Activated CD8-positive, alpha-beta memory T cell treated with anti-CD3 and anti-CD28 coated beads for 1 hour (primary cell): Measurements from ENCODE around the gene PCGF3.
"Not testable (repeated sequence)": the region's sequence is repeated elsewhere in the genome, so short reads cannot be mapped to it uniquely, and the experiment has no call there.

Source experiments
- DNase-seq, 2 donors: peaks; one replicate each; pipeline ENCODE4 v3.0.0-alpha.2; 2020; ENCODE audit warnings: low read depth in 1 of 2; ENCODE audit errors: extremely low read depth in 1 of 2

The PCGF3 gene

DNA sequence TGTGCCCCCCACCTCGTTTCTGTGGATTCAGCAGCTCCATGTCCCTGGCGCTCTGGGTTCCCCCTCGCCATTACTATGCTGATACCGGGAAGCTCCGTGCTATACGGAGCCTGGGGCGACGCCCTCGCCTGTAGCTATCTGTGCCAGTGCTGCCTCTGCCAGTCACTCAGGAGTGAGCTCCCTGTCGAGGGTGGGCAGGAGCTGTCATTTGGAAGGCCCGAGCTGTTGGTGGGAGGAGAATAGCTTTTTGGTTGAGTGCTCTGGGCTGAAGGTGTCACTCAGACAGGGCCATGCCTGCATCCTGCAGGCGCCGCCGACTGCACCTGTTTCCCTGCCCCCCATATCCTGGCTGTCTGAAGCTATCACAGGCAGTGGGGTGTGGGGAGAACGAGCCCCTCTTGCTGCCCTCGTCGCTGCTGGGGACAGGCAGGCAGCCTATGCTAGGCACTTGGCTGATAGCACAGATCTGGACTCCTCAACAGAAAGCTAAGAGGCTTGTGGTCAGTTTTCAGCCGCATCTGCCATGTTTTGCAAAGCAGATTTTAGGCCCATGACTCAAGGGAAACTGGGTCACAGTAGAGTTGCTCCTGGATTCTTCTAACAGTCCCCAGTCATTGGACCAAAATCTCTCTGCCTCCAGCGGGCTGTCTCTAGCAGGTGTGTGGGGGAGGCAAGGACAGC lies 88.4 kb downstream of the PCGF3 start:
- DNase-seq: no peak

DNA sequence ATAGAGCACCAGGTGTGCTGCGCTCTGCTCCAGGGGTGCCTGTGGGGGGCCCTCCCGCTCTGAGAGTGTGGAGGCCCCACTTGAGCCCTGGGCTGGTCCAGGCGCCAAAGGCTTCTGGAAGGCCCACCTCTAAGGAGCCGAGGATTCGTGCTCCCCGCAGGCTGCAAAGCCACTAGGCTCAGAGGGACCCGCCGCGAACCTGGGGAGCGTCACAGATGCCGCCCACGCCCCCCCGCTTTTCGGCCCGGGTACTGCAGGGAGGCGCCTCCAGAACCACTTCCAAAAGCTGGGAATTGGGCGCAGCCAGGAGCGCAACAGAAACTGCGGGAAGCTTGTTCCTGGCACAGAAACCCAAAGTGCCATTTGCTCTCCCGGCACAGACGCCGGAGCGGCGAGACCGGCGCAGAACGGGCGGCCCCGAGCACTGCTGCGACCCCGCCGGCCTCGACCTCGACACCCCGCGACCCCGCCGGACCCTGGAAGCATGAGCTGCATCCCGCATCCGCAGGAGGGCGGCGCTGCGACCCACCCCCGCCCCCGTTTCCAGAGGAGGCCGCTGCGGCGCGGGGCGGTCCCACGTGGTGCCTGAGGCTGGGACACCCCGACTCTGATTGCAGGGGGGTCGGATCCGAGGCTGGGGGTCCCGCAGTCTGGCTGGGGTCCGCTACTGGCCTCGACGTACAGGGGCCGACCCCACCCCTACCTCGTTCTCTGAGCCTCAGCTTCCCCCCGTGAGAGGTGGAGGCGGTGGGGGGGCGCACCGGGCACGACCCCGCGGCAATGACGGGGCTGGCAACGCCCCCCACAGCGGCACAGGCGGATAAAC lies 89.5 kb downstream of the PCGF3 start:
- DNase-seq: no peak

DNA sequence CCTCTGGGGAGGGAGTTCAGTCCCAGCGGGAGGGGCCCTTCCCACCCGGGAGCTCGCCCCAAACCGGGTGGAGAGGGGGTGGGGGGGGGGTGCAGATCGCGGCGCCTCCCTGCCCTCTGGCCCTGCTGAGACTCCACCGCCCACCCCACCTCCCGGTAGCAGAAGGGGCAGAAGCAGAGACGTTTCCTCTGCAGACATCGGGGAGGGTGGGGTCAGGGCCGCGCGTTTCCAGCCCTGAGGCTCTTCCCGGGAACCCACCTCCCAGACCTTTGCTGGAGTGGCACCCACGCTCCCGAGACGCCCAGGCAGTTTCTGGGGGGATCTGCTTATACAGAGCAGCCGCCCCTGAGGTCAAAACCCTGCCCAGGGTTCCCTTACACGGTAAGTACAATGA lies 90.1 kb downstream of the PCGF3 start:
- no peak for DNase-seq

DNA sequence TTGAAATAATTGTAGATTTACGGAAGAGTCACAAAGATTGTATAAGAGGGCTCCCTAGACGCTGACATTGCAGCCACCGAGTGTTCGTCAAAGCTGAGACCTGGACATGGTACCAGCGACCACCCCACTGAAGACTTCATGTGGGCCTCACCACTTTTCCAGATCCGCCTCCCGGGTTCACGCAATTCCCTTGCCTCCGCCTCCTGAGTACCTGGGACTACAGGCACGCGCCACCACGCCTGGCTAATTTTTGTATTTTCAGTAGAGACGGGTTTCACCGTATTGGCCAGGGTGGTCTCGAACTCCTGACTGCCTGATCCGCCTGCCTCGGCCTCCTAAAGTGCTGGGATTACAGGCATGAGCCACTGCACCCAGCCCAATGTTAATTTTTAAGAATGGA lies 90.6 kb downstream of the PCGF3 start:
- DNase-seq: no peak

DNA sequence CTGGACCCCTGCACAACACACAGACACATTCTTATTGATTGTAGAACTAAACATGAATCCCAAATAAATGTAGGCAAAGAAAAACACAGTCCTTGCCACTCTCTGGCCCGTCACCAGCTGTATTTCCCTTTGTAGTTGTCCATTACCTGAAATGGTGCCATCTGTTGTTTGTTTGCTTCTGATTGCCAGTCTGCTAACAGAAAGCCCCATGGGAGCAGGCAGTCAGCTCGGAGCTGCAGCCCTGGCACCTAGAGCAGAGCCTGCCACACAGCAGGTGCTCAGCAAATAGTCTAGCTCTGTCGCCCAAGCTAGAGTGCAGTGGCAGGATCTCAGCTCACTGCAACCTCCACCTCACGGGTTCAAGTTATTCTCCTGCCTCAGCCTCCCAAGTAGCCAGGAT lies 91.4 kb downstream of the PCGF3 start:
- DNase-seq: no peak

DNA sequence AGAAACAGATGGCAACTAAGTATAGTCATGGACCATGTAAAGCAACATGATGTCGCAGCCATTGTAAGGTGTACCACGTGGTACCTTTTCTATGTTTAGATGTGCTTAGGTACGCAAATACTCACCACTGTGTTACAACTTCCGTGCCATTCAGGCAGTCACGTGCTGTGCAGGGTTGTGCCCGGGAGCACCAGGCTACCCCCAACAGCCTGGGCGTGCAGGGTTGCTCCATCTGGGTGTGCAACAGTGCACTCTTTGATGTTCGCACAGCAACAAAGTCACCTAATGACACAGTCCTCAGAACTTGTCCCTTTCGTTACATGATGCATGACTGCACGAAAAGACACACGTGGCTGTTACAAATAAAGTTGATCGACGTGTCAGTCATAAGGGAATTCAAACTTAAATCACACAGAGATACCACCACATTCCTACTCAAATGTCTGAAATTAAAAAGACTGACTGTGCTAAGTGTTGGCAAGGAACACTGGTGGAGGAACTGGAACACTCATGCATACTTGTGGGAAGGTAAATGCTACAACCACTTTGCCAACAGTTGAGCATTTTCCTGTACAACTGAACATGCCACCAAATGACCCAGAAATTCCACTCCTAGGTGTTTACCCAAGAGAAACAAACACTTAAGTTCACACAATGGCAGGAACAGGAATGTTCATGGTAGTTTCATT lies 95.9 kb downstream of the PCGF3 start:
- DNase-seq: no peak

DNA sequence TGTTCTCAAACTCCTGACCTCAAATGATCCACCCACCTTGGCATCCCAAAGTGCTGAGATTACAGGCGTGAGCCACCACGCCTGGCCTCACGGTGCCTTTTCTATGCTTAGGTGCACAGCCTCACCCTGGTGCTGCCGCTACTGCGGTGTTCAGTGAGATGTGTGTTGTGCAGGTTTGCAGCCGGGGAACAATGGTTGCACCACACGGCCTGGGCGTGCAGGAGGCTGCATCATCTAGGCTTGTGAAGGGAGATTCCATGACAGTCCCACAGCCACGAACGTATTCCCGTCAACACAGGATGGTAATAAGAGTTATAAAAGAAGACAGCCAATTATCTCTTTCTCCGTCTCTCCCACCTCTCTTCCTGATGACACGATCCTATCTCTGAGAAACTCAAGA lies 98.3 kb downstream of the PCGF3 start:
- DNase-seq: no peak

DNA sequence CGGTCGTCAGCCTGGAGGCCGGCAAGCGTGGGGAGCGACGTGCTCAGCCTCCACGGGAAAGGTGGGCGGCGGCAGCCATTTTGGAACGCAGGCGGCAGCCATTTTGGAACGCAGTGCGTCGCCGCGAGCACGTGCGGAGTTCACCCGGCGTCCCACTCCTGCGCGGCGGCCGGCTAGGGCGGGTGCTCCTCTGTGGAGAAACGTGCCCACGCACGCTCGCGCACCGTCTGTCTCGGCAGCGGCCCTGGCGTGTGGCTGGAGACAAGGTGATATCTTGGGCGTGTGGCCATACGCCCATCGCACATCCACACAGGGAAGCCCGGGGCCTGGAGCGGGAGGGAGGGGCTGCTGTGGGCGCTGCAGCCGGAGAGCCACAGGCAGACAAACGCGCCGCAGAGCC lies 99.2 kb downstream of the PCGF3 start:
- no peak for DNase-seq

DNA sequence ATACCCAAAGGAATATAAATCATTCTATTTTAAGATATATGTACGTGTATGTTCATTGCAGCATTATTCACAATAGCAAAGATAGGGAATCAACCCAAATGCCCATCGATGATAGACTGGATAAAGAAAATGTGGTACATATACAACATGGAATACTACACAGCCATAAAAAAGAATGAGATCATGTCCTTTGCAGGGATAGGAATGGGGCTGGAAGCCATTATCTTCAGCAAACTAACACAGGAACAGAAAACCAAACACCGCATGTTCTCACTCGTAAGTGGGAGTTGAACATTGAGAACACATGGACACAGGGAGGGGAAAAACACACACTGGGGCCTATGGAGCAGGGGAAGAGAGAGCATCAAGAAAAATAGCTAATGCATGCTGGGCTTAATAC lies 101.3 kb downstream of the PCGF3 start:
- not testable (repeated sequence) for DNase-seq

DNA sequence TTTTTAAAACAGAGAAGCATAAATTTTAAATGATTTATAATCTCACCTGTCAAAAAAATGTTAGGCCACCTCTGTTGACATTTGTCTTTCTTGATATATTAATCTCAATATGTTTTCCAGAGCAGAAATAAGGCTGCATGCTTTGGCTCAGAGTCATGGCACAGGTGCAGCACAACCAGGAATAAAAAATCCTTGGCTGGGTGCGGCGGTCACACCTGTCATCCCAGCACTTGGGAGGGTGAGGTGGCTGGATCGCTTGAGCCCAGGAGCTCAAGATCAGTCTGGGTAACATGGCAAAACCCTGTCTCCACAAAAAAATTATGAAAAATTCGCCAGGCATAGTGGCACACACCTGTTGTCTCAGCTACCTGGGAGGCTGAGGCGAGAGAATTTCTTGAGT lies 102.2 kb downstream of the PCGF3 start:
- no peak for DNase-seq

DNA sequence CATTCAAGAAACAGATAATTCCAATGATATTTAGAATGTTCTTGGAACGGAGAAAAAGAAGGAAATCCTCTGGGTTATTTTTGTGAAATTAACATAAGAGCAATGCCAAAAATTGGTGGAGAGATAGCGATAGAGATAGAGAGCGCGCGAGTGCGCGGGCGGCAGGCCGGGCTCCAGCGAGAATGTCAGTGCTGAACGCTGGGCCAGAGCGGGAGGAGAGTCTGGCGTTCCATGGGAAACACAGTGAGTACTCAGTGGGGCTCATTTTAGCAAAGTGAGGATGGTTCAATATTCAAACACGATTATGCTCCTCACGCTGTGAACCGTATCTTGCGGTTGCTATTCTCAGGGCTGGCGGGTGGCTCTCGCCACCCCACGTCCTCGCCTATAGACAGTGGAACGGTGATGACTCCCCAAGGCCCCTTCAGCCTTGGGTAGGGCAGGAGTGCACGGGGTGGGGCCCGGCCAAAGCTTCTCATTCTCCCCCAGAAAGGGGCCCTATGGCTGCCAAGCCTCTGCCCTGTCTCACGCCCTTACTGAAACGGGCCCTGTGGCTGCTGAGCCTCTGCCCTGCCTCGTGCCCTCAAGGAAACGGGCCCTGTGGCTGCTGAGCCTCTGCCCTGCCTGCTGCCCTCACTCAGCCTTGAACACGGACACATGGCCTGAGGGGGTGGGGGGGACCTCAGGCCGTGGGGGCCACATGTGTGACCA lies 103.4 kb downstream of the PCGF3 start:
- DNase-seq: no peak

DNA sequence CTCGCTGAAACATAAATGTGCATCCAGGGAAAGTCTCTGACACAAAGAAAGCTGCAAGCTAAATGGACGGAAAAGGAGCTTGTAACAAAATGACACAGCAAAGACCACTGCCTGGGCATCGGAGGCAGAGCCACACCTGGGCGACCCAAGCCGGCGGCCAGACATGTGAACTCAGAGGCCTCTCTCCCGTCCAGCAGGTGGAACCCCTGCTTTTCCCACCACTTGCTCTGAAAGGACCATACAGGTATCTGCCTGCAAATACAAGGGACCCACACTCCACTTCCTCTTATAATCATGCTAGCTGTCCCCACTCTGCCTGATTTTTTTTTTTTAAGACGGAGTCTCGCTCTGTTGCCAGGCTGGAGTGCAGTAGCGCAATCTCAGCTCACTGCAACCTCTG lies 108.3 kb downstream of the PCGF3 start:
- no peak for DNase-seq

DNA sequence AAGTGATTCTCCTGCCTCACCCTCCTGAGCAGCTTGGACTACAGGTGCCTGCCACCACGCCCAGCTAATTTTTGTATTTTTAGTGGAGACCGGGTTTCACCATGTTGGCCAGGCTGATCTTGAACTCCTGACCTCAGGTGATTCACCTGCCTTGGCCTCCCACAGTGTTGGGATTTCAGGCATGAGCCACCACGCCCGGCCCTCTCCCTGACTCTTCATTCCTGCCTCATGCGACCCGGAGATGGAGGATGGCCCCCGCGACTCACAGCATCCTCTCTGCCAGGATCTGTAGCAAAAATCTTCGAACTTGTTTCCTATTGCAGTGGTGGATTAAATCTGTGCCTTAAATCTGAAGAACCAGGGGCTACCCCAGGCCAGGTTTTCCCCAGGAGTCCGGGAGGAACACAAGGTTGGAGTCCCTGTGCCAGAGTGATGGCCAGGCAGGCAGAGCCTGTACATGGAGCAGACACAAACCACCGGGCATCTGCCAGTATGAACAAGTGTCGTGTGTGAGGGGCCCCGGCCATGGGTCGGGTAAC lies 108.7 kb downstream of the PCGF3 start:
- DNase-seq: no peak

DNA sequence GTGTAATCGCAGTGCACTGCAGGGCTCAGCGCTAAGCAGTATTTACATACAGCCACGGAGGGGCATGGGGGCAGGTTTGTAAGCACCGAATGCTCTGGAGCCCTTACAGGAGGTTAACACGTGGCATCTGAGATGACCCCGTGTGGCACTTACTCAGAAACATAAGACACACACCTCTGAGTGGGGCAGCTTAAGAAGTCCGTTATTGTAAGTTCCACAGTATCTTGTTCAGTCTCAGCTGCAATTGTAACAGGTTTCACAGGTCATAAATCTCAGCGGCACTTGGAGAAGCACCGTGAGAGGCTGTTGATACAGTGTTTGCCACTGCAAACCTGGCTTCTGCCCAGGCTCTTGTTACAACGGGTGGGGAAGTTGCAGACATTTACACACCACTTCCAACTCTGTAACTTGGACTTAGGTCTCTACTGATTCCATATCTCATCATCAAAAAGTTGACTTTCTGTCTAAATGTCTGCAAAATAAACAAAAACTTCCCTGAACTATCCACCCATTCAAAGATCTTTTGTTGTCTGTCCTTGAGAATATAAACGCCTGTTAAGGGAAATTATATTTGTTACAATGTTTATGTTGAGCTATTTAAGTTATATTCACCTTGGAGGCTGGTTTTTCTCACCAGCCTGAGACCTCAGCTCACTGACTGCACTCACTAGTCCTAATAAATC lies 110.0 kb downstream of the PCGF3 start:
- DNase-seq: no peak

DNA sequence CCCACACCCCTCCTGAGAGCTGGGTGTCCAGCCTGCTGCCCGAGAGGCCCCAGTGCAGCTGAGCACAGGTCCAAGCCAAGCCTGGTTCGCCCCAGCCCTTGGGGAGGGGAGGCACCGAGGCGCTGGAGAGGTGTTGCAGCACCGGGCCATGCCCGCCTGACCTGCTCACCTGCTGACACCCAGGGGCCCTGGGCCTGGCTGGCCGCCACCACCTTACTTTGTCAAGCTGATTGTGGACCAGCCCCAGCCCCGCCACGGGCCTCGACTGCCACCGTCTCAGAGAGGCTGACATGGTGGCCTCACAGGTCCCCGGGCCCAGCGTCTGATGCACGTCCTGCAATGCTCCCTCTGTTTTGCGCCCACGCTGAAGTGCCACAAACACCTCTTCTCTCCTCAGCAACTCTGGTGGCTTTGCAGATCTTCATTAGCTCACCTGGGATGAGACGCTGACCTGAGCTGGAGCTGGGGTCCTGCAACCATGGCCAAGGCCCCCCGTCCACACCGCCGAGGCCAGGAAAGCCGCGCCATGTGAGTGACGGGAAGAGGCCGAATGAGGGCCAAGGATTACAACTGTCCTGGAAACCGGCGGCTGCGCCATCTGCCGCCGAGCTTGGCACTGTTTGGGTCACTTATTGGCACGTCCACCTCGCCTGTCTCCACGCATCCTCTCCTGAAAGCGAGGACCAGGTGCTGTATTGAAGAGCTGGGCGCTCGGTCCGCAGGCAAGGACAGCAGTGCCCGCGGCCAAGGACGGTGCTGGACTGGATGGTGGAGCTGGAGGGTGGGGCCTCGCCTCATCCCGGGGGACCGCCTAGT lies 112.7 kb downstream of the PCGF3 start:
- DNase-seq: no peak

DNA sequence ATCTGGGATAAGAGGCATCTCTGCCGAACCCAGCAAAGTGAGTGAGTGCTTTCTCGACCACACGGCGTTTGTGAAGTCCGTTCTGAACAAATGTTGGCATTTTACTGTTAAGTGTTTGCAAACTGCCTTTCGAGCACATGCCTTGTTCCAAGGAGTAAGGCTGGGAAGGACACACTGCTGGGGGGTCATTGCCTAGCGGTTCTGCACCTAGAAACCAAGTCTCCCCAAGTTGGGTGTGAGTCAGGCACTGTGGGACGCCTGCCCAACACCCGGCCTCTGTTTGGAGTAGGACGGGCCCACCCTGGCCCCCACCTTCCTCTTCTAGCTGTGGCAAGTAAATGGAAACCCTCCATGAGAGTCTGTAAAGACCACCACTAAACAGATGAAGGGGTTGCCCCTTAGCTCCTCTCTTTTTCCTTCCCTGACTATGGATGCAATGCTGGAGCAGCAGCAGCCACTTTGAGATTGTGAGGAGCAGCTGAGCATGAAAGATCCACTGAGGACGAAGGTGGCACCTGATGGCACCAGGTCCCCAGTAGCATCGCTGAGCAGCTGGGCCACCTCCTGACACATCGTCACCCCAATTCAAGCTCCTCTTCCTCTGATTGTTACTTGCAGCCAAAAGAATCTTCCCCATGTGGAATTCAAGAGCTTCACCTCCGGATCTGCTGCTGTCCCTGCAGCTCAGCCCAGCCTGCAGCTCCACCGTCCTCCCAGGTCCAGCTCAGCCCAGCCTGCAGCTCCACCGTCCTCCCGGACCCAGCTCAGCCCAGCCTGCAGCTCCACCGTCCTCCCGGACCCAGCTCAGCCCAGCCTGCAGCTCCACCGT lies 114.0 kb downstream of the PCGF3 start:
- DNase-seq: no peak
